GM19099 (cell line): ENCODE data around the gene MPEG1.

Experiments
- POLR2A ChIP-seq: IDR thresholded peaks from 3 replicates; pipeline ENCODE4 v1.6.1; 2011; ENCODE audit warnings: low read depth; ENCODE audit not compliant: insufficient read length; ENCODE audit errors: extremely low read depth

The MPEG1 gene

GRCh38 chr11:59184691-59185339, 27.9 kb downstream of the MPEG1 start:
- no peak for TF ChIP-seq POLR2A

GRCh38 chr11:59183771-59184170, 29.0 kb downstream of the MPEG1 start:
- no peak for TF ChIP-seq POLR2A

GRCh38 chr11:59182457-59183151, 30.1 kb downstream of the MPEG1 start:
- TF ChIP-seq POLR2A: no peak

- TF ChIP-seq POLR2A: no peak
Measured at GRCh38 chr11:59181746-59182456, 30.8 kb downstream of the MPEG1 start.

- no peak for TF ChIP-seq POLR2A
Measured at GRCh38 chr11:59180907-59181306, 31.8 kb downstream of the MPEG1 start.

GRCh38 chr11:59180168-59180776, 32.5 kb downstream of the MPEG1 start:
- no peak for TF ChIP-seq POLR2A

GRCh38 chr11:59179121-59179520, 33.6 kb downstream of the MPEG1 start:
- no peak for TF ChIP-seq POLR2A

- no peak for TF ChIP-seq POLR2A
Measured at GRCh38 chr11:59178402-59178801, 34.3 kb downstream of the MPEG1 start.

GRCh38 chr11:59176330-59176729, 36.4 kb downstream of the MPEG1 start:
- no peak for TF ChIP-seq POLR2A

- no peak for TF ChIP-seq POLR2A
Measured at GRCh38 chr11:59175091-59175501, 37.6 kb downstream of the MPEG1 start.

- TF ChIP-seq POLR2A: no peak
Measured at GRCh38 chr11:59174664-59175033, 38.1 kb downstream of the MPEG1 start.

GRCh38 chr11:59173964-59174663, 38.6 kb downstream of the MPEG1 start:
- no peak for TF ChIP-seq POLR2A

- no peak for TF ChIP-seq POLR2A
Measured at GRCh38 chr11:59173080-59173963, 39.4 kb downstream of the MPEG1 start.

GRCh38 chr11:59172345-59173079, 40.2 kb downstream of the MPEG1 start:
- peak; percentile 34 for TF ChIP-seq POLR2A
